Measurements from ENCODE around the gene LRRC4. TPM values are rescaled to one million over a fixed set of nuclear protein-coding genes. Genes with fewer than 3 reads are reported as not detected.

LRRC4 gene
- total RNA-seq, 2 donors from 2014 or later, result 2.9 to 7.2 TPM

DNA sequence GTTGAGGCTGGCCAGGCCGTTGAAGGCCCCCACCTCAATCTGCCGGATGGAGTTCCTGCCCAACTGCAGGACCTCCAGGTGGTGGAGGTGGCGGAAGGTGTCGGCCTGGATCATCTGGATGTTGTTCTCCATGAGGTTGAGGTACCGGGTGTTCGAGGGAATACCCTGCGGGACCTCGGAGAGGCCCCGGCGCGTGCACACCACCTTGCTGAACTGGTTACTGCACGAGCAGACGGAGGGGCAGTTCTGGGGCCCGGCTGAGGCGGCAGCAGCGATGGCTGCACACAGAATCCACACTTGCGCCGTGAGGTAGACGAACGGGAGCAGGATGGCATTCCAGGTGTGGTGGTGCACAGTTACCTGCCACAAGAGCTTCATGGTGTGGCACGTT, 979 bp downstream of the LRRC4 start:
- Histone ChIP-seq H3K4me1 (peaks cover 0 to 43% of the 10 kb centered on the region in 2 donors), H3K4me3 (peak overlapping the region in 1 of 2 donors; percentile 66), H3K9me3 (no peaks in the 10 kb centered on the region), H3K27ac (no peak overlapping the region), H3K36me3 (no peaks in the 10 kb centered on the region), H3K27me3 (no peaks in the 10 kb centered on the region)
- TF ChIP-seq, protein P1, sequence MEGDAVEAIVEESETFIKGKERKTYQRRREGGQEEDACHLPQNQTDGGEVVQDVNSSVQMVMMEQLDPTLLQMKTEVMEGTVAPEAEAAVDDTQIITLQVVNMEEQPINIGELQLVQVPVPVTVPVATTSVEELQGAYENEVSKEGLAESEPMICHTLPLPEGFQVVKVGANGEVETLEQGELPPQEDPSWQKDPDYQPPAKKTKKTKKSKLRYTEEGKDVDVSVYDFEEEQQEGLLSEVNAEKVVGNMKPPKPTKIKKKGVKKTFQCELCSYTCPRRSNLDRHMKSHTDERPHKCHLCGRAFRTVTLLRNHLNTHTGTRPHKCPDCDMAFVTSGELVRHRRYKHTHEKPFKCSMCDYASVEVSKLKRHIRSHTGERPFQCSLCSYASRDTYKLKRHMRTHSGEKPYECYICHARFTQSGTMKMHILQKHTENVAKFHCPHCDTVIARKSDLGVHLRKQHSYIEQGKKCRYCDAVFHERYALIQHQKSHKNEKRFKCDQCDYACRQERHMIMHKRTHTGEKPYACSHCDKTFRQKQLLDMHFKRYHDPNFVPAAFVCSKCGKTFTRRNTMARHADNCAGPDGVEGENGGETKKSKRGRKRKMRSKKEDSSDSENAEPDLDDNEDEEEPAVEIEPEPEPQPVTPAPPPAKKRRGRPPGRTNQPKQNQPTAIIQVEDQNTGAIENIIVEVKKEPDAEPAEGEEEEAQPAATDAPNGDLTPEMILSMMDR (IDR thresholded peaks at IDR 0.05), result no peak
- DNase-seq (ENCODE audit: low spot score), result no peak

DNA sequence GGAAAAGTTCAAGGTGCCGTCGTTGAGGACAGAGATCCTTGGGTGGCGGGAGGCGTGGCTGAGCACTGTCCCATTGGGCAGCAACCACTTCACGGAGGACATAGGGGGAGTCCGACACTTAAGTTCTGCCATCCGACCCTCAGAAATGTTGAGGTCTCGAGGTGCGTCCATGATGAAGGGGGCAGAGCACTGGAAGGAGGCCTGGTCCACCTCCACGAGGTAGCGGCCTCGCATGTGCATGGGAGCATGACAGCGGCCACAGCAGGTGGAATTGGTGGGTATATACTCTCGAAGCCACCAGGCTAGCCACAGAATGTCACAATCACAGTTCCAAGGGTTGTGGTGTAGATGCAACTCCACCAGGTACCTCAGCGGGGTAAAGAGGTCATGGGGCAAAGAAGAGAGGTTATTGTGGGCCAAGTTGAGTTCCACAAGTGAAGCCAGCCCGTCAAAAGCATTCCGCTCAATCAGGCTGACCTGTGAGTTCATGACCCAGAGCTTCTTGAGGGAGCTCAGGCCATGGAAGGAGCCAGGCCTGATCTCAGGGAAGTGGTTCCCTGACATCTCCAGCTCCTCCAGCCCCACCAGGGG, 1.7 kb downstream of the LRRC4 start:
- DNase-seq (ENCODE audit: low spot score), result no peak
- H3K4me3 ChIP-seq, result no peak overlapping the region
- no peaks in the 10 kb centered on the region for H3K27me3 ChIP-seq
- peaks cover 0 to 43% of the 10 kb centered on the region in 2 donors for H3K4me1 ChIP-seq
- H3K36me3 ChIP-seq, result no peaks in the 10 kb centered on the region
- no peaks in the 10 kb centered on the region for H3K9me3 ChIP-seq
- TF ChIP-seq, protein P1 (IDR thresholded peaks at IDR 0.05), result no peak
- no peak overlapping the region for H3K27ac ChIP-seq

DNA sequence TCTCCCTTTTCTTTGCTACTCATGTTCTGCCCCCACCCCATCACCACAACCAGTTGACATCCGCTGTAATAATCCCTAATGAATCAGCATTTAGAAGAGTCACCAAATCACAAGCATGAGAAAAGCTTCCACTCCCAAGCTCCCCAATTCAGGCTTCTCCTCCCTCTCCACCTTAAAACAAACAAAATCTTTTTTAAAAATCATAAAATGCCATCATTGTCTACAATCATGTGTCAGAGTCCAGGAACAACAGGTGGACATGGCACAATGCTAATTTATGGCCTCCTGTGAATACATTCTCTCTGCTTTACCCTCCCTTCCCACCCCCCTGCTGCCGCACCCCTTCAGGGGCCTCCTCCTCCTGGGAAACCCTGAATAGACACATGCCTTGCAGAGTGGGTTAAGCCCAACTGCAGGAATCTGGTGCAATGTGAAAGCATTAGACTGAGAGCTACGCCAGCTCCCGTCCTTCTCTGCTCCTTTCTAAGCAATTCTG, 3.7 kb downstream of the LRRC4 start:
- Histone ChIP-seq H3K4me1 (peaks cover 0 to 38% of the 10 kb centered on the region in 2 donors), H3K9me3 (no peaks in the 10 kb centered on the region), H3K27me3 (no peaks in the 10 kb centered on the region), H3K27ac (no peak overlapping the region), H3K4me3 (no peak overlapping the region), H3K36me3 (no peaks in the 10 kb centered on the region)
- DNase-seq (ENCODE audit: low spot score), result no peak
- TF ChIP-seq, protein P1 (IDR thresholded peaks at IDR 0.05), result no peak

DNA sequence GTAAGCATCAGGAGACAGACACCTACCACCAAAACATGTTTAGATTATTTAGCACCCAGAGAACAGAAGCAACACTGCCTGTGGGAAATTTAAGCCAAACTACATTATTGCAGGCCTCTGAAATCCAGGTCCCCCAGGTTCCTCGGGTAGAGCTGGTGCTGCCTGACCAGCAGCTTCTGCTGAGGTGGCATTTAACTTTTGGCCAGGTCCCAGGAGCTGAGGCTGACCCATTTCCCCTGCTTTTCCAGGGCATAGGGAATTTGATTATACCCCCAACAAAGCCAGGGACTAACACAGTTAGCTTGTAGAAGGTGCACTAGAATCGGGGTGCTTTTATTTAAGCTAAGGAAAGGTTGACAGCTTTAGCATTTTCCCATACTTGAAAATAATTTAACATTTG, 4.7 kb downstream of the LRRC4 start:
- Histone ChIP-seq H3K36me3 (no peaks in the 10 kb centered on the region), H3K27ac (no peak overlapping the region), H3K27me3 (no peaks in the 10 kb centered on the region), H3K9me3 (no peaks in the 10 kb centered on the region), H3K4me3 (no peak overlapping the region), H3K4me1 (peaks cover 0 to 36% of the 10 kb centered on the region in 2 donors)
- no peak for DNase-seq (ENCODE audit: low spot score)
- TF ChIP-seq, protein P1 (IDR thresholded peaks at IDR 0.05), result no peak

DNA sequence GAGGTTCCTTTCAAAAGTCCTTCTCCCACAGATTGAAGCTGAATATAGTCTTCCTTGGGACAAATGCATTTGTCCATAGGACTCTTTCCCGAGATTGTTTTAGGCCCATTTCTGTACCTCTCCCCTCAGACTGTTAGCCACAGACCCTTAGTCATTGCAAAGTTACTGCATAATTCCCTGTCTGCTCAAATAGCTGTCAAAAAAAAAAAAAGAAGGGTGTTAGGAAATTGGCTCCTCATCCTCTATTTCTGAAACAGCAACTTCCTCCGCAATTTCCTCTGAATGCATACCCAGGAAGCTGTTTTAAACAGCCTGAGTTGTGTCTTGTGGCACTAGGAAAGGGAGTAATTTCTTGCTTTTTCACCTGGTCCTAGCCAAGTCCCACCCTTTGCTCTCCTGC, 5.4 kb downstream of the LRRC4 start:
- no peak overlapping the region for H3K4me3 ChIP-seq
- DNase-seq (ENCODE audit: low spot score), result no peak
- H3K9me3 ChIP-seq, result no peaks in the 10 kb centered on the region
- H3K27me3 ChIP-seq, result no peaks in the 10 kb centered on the region
- H3K36me3 ChIP-seq, result no peaks in the 10 kb centered on the region
- H3K27ac ChIP-seq, result no peak overlapping the region
- H3K4me1 ChIP-seq, result peaks cover 0 to 31% of the 10 kb centered on the region in 2 donors
- TF ChIP-seq, protein P1 (IDR thresholded peaks at IDR 0.05), result no peak

DNA sequence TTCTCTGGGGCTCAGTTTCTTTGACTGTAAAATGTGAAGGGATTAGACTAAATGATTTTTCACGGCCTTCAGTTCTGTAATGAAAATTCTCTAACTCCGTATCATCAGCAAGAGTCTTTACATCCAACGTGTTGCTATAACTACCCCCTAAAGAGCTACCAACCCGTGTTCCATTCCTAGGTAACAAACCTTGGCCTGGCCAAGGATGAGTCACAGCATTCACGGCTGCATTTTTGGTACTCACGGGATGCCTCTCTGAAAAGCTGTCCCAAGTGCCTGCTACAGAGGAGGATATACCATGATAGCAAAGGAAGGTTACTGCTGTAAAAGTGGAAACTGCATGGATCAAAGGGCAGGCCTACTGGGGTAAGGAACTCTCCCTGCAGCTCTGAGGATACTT, 5.9 kb downstream of the LRRC4 start:
- Histone ChIP-seq H3K4me3 (no peak overlapping the region), H3K9me3 (no peaks in the 10 kb centered on the region), H3K27me3 (no peaks in the 10 kb centered on the region), H3K27ac (no peak overlapping the region), H3K36me3 (no peaks in the 10 kb centered on the region), H3K4me1 (peaks cover 0 to 27% of the 10 kb centered on the region in 2 donors)
- TF ChIP-seq, protein P1 (IDR thresholded peaks at IDR 0.05), result no peak
- no peak for DNase-seq (ENCODE audit: low spot score)
